CMK (cell line): ENCODE measurements around the gene TMEM185A.
"Not testable (repeated sequence)": the region's sequence is repeated elsewhere in the genome, so short reads cannot be mapped to it uniquely, and the experiment has no call there.

Source experiments
- DNase-seq: peaks from one replicate; pipeline ENCODE4 v3.0.0-alpha.2; 2010; ENCODE audit warnings: low read depth

The TMEM185A gene

DNA sequence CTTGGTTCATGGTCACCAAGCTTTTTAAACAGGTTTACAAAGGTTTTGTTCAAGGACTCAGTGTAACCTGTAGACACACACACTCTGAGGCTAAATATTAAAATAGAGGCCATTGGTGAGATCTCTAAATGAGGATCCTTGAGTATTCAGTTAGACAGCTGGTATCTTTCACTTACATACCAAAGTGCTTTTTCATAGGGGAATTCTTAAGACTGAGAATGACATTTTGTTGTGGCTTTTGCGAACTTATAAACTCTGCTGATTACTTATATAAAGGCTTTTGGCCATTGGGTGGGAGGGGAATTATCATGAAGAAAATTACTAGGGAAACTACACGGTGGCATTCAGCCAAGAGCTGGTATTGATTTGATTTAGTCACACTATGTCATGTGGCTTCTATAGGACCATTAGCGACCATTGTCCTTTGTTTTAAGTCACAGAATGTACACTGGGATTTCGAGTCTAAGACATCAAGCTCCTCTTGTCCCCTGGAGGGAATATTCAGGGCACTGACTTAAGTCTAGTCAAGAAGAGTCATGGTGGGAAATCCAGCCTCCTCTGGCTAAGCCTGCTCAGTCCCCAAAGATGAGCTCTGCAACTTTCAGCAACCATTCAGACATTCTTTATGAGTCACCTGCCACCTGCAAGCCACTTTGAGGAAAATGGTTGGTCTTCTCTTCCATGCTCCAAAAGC lies 80.2 kb downstream of the TMEM185A start:
- DNase-seq: not testable (repeated sequence)

DNA sequence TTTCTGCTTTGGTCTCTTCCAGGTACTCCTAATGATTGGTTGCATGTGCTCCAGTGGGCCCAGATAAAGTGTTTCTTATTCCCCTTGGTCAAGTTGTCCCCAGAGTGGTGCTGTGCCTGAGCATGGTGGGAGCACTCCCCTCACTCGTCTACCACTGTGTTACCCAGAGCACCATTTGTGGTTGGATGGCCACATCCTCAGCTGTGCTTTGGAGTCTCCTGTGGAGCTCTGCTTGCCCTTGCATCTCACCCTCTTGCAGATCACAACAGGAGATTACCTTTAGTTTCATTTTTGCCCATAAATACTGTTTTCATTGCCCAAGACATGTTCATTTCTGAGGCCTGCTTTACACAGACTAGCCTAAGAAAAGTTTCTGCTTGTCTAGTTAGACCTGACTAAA lies 81.1 kb downstream of the TMEM185A start:
- DNase-seq: not testable (repeated sequence)

DNA sequence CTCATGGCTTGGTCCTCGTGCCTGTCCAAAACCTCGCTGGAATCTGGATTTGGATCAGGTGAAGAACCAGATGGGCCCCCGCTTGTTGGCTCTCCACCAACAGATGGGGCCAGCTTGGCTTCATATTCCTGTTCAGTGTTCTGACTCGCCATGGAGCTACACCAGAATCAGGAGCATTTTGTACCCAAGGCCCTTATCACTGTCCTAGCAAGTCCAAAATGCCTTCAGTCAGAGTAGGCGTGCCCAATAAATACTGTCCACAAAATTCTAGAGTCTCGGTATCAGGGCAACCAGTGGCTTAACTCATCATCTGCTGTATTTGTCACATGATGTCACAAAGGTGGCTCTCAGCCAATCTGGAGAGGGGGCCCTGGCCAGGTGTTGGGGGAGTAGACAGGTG lies 81.9 kb downstream of the TMEM185A start, which contains the start of gene HSFX3:
Gene HSFX3, minus strand, starts transcription at position 224 of the 400 bp plus-strand sequence. Its CDS starts 72 bp downstream, at position 152.
- not testable (repeated sequence) for DNase-seq

DNA sequence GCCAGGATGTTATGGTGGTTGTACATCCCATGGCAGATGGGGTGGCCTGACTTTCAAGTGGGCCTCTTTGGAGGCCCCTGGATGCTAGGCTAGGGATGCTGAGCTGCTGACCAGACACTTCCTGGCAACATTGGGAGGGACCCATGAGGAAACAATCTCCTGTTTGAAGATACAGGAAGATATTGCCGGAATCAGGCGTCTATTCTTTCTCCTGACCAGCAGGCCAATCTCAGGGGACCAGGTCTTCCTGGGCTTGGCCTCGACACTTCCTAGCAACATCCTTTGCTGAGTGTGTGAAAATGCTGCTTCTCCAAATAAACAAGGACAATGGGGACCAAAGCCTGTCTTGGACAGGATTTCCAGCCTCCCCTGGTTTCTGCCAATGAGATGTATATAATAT lies 83.8 kb downstream of the TMEM185A start:
- not testable (repeated sequence) for DNase-seq

DNA sequence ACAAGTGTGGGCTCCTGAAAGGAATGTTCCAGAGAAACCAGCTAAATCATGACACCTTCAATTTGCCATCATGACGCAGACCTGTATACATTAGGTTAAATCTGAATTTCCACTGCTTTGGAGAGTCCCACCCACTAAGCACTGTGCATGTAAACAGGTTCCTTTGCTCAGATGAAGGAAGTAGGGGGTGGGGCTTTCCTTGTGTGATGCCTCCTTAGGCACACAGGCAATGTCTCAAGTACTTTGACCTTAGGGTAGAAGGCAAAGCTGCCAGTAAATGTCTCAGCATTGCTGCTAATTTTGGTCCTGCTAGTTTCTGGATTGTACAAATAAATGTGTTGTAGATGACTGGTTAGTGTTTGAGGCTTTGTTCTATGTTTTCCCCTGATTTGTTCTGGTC lies 84.6 kb downstream of the TMEM185A start:
- not testable (repeated sequence) for DNase-seq
